Pancreas (tissue), 10 donors: Measurements from ENCODE around the gene TFF2. TPM values are rescaled to one million over a fixed set of nuclear protein-coding genes. Genes with fewer than 3 reads are reported as not detected.

Experiments used
- ATAC-seq, 4 donors: fragments of 200-7000 bp; cut with Tn5 transposase; one replicate each; pipeline versions ENCODE4 v1.8.0 to v1.9.1; 2020; ENCODE audit warnings: mild to moderate bottlenecking in 4 of 4, moderate library complexity in 4 of 4
- DNase-seq, 6 donors: peaks; one replicate each; pipeline ENCODE4 v3.0.0-alpha.2; 2020
- FAIRE-seq: peaks from 2 replicates; lab custom pipeline; 2012; peaks lifted over from hg19 to GRCh38; lab: Jason Lieb, UNC
- H3K27ac ChIP-seq, 4 donors: fragments of 200-600 bp; sonication (generic); 1 replicate in 3 of 4; 2 replicates in 1 of 4; pipeline versions ENCODE4 v1.5.0 to v1.8.0; 2020
- H3K27me3 ChIP-seq, 4 donors: fragments of 200-600 bp; one replicate each; pipeline ENCODE4 v1.8.0; 2021
- H3K36me3 ChIP-seq, 3 donors: fragments of 200-600 bp; sonication (generic) in 1 of 3; one replicate each; pipeline versions ENCODE4 v1.5.0 to v1.8.0; 2020 to 2021
- H3K4me1 ChIP-seq, 3 donors: fragments of 200-600 bp; one replicate each; pipeline ENCODE4 v1.8.0; 2021
- H3K4me3 ChIP-seq, 4 donors: fragments of 200-600 bp; sonication (generic) in 2 of 4; one replicate each; pipeline versions ENCODE4 v1.5.0 to v1.8.0; 2020 to 2021
- H3K9me3 ChIP-seq, 4 donors: fragments of 200-600 bp; one replicate each; pipeline ENCODE4 v1.8.0; 2021
- WGBS, 2 donors: extraction: QIAGEN DNeasy Blood & Tissue Kit; methylation state at CpG; one replicate each; pipeline ENCODE4 v1.1.7; 2013; 5-methylcytosine and 5-hydroxymethylcytosine counted together
- intact Hi-C, 3 donors: fragments of 100-400 bp; cut with DNase I; formaldehyde crosslinking; loops; one replicate each; pipeline versions ENCODE4 v1.11.1 to v1.14.2; 2022
- polyA plus RNA-seq, 2 donors: library from polyadenylated mRNA; stranded (reverse); fragments of 200-250 nt; gene quantifications; one replicate each; pipeline ENCODE4 v1.2.3, GENCODE V29; 2013
- total RNA-seq, 6 donors: library from RNA; stranded (reverse); fragmentation: NEBNext Ultra II Directional in 4 of 6; extraction: Animal tissue kit (Norgen Biotek cat#: 25700) in 4 of 6; gene quantifications; one replicate each; pipeline versions ENCODE4 v1.2.1 to v1.2.4, GENCODE V29; 2021 to 2023
- TF ChIP-seq, protein P1 (sequence below), 4 donors: fragments of 200-600 bp; sonication (generic) in 3 of 4; IDR thresholded peaks; one replicate each; pipeline versions ENCODE4 v1.5.0 to v1.8.0; 2021; ENCODE audit warnings: antibody characterized with exemption in 4 of 4
- donor health status: healthy with polysubstance abuse.
- donor health status: DM: no; HTN: no; CAD: no; lungs with moderate emphysema.
- donor health status: DM: no; HTN: no; CAD: no.
- donor health status: control.
- donor health status: control.
- donor health status: Bipolar disorder and iron deficiency.
- donor health status: DM: yes; HTN: yes; CAD: no.
- donor health status: DM: no; HTN: no; CAD: no.
- donor health status: DM: no; HTN: no; CAD: no.
- donor health status: DM: yes; HTN: yes; CAD: no.

The TFF2 gene
- total and polyA plus RNA-seq, 8 donors: 0.28 to 19.6 (median 1.7) TPM

DNA sequence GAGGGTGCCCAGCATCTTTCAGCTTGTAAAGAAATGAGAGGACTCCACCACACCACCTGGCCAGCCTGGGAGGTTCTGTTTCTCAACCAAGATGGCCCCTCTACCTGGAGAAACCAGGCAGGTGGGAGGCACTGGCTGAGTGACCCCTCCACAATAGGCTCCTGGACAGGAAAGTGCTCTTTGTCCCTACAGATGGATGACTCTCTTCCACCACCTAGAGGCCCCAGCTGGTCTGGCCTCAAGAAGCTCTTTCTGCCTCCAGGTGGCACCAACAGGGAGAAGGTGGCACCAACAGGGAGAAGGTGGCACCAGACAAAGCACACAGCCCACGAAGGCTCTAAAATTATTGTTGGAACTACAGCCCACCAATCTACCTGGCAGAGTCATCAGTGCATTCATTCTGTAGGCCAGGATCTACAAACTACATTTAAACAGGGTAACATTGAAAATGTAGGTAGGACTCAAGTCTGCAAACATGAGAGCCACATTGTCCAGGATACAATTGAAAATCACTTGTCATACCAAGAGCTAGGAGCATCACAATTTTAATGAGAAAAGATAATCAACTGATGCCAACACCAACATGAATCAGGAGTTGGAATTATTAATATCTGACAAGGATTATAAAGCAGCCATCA lies 30.7 kb upstream of the TFF2 start:
- Histone ChIP-seq H3K9me3 (no peaks in the 10 kb centered on the region), H3K27ac (no peak overlapping the region), H3K4me3 (no peak overlapping the region), H3K27me3 (no peaks in the 10 kb centered on the region), H3K4me1 (no peaks in the 10 kb centered on the region), H3K36me3 (no peaks in the 10 kb centered on the region)
- DNase-seq: peak in 5 of 6 donors; percentile 56 to 78 (median 69)
- no peak for FAIRE-seq
- peak; percentile 78 to 94 (median 88) for ATAC-seq
- TF ChIP-seq, protein P1, sequence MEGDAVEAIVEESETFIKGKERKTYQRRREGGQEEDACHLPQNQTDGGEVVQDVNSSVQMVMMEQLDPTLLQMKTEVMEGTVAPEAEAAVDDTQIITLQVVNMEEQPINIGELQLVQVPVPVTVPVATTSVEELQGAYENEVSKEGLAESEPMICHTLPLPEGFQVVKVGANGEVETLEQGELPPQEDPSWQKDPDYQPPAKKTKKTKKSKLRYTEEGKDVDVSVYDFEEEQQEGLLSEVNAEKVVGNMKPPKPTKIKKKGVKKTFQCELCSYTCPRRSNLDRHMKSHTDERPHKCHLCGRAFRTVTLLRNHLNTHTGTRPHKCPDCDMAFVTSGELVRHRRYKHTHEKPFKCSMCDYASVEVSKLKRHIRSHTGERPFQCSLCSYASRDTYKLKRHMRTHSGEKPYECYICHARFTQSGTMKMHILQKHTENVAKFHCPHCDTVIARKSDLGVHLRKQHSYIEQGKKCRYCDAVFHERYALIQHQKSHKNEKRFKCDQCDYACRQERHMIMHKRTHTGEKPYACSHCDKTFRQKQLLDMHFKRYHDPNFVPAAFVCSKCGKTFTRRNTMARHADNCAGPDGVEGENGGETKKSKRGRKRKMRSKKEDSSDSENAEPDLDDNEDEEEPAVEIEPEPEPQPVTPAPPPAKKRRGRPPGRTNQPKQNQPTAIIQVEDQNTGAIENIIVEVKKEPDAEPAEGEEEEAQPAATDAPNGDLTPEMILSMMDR (IDR thresholded peaks at IDR 0.05): peak; percentile 60 to 74 (median 64)
- intact Hi-C loops: loop anchor here in 1 of 3 donors (10.0 kb wide), 1 partner anchor 57 kb away; no protein-coding TSS in a partner anchor
- 22 to 25% methylated on average over 1 of the region's 1 CpG for WGBS, 2 donors

DNA sequence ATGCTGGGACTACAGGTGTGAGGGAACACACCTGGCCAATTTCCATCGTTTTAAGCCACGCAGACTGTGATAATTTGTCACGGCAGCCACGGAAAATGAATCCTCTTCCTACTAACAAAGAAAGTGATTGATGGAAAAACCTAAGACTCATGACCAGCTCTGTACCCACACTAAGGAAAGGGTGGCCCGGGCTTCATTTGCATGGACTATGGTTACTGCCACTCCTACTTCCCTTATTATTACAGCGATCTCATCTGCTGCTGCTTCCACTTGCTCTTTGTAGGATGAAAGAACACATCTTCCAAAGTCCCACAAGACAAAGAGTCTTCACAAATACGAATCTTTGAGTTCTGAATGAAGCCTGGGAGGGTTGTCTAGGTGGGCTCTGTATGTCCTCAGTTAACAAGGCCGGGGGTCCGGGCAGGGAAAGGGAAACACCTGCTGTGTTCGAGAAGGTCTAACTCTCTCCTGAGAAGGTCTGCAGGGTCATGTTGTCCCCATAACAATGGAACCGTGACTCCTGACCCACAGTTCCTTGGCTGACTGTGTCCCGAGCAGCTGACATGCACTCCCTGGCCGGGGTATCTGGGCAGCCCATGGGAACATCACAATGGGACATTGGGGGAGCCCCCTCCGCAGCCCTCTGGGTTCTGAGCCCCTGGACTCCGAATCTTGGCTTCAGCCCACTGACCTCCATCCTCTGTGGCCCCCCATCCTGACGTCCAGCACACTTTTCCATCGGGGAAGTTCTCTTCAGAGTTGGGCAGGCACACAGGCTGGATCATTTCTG lies 28.8 kb upstream of the TFF2 start:
- no peak for FAIRE-seq
- ATAC-seq: no peak
- intact Hi-C loops: loop anchor here in 1 of 3 donors (10.0 kb wide), 1 partner anchor 55 kb away; no protein-coding TSS in a partner anchor
- Histone ChIP-seq H3K4me1 (no peaks in the 10 kb centered on the region), H3K9me3 (no peaks in the 10 kb centered on the region), H3K27ac (no peak overlapping the region), H3K27me3 (no peaks in the 10 kb centered on the region), H3K4me3 (no peak overlapping the region), H3K36me3 (no peaks in the 10 kb centered on the region)
- 70 to 85% methylated on average over 17 of the region's 17 CpGs for WGBS, 2 donors
- TF ChIP-seq, protein P1 (IDR thresholded peaks at IDR 0.05): no peak
- DNase-seq: peak in 1 of 6 donors; percentile 51

DNA sequence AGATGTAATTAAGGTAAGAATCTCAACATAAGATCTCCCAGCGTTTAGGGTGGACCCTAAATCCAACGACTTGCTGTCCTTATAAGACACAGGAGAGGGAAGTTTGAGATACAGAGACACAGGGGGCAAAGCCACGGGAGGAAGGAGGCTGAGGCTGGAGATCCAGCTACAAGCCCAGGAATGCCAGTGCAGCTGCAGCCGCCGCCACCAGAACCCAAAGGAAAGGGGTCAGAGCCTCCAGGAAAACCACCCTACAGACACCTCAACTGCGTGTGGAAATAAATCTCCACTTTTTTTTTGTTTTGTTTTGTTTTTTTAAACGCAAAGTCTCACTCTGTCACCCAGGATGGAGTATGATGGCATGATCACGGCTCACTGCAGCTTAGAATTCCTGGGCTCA lies 27.6 kb upstream of the TFF2 start:
- Histone ChIP-seq H3K27ac (no peak overlapping the region), H3K36me3 (no peaks in the 10 kb centered on the region), H3K27me3 (no peaks in the 10 kb centered on the region), H3K4me3 (no peak overlapping the region), H3K4me1 (no peaks in the 10 kb centered on the region), H3K9me3 (no peaks in the 10 kb centered on the region)
- TF ChIP-seq, protein P1 (IDR thresholded peaks at IDR 0.05): no peak
- intact Hi-C loops: no loop called here
- FAIRE-seq (no peak), ATAC-seq (no peak), DNase-seq (peak in 1 of 6 donors; percentile 31)
- 77 to 90% methylated on average over 8 of the region's 8 CpGs for WGBS, 2 donors

DNA sequence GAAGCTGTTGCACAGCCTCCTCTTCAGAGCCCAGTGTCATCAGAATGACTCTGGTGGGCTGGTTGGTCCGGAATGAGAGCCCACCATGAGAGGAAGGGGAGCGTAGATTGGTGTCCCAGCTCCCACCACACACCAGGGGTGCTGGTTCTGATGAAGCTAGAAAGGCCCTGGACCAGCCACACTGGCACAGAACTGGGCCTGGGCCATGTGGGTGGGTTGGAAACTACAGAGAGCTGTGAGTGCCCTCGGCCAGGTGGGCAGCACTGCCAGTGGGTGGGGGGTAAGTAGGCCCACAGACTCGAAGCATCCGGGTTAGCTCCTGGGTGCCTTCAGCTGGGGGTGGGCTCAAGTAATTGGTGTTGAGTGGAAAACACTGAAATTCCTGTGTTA lies 27.2 kb upstream of the TFF2 start:
- Histone ChIP-seq H3K36me3 (no peaks in the 10 kb centered on the region), H3K27ac (no peak overlapping the region), H3K27me3 (no peaks in the 10 kb centered on the region), H3K4me1 (no peaks in the 10 kb centered on the region), H3K4me3 (no peak overlapping the region), H3K9me3 (no peaks in the 10 kb centered on the region)
- no peak for DNase-seq
- TF ChIP-seq, protein P1 (IDR thresholded peaks at IDR 0.05): no peak
- no peak for ATAC-seq
- no peak for FAIRE-seq
- 80 to 99% methylated on average over 5 of the region's 5 CpGs for WGBS, 2 donors
- intact Hi-C loops: no loop called here
